ENCODE measurements around the gene PPIP5K1.

PPIP5K1 gene

GRCh38 chr15:43510200-43511011, 79.6 kb downstream of the PPIP5K1 start:
- peak; percentile 76; the same call in 1 of the 2 replicates for TF ChIP-seq PATZ1 (CRISPR knock-in tag; IDR thresholded peaks at IDR 0.05; ENCODE audit: borderline replicate concordance)
- no peak for TF ChIP-seq ZFP3 (CRISPR knock-in tag; IDR thresholded peaks at IDR 0.05)
- TF ChIP-seq OSR1 (CRISPR knock-in tag; IDR thresholded peaks at IDR 0.05): no peak

DNA sequence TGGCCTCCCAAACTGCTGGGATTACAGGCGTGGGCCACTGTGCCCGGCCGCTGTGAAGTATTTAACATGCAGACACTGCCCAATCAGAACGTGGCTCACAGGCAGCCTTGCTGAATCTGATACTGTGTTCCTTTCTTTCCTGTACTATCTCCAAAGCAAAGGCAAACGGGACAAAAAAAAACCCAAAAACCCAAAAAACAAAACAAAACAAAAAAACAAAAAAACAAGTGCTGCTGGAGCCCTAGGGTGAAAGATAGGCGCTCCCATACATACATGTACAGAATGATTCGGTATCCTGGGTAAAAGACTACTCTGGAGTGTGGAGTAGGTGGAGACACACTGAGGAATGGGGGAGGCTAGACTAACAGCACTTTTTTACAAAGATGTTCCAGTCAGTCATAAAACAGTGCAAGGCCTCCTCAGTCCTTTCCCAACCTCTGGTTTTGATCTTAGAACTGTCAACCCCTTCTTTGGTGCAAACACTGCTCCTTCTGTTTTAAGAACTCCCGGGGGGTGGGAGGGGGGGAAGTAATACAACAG, 80.3 kb downstream of the PPIP5K1 start:
- TF ChIP-seq ZNF8 (CRISPR knock-in tag; IDR thresholded peaks at IDR 0.05) (no peak), PATZ1 (CRISPR knock-in tag; IDR thresholded peaks at IDR 0.05; ENCODE audit: borderline replicate concordance) (no peak), ESRRG (CRISPR knock-in tag; IDR thresholded peaks at IDR 0.05) (no peak), ZFP3 (CRISPR knock-in tag; IDR thresholded peaks at IDR 0.05) (no peak), CSRNP3 (CRISPR knock-in tag; IDR thresholded peaks at IDR 0.05) (no peak), TOX (CRISPR knock-in tag; IDR thresholded peaks at IDR 0.05; ENCODE audit: borderline replicate concordance) (no peak), ISL1 (CRISPR knock-in tag; IDR thresholded peaks at IDR 0.05) (no peak), GLIS3 (CRISPR knock-in tag; IDR thresholded peaks at IDR 0.05) (no peak), PPARA (CRISPR knock-in tag; IDR thresholded peaks at IDR 0.05; ENCODE audit: borderline replicate concordance) (no peak)
- TF ChIP-seq, protein P1, sequence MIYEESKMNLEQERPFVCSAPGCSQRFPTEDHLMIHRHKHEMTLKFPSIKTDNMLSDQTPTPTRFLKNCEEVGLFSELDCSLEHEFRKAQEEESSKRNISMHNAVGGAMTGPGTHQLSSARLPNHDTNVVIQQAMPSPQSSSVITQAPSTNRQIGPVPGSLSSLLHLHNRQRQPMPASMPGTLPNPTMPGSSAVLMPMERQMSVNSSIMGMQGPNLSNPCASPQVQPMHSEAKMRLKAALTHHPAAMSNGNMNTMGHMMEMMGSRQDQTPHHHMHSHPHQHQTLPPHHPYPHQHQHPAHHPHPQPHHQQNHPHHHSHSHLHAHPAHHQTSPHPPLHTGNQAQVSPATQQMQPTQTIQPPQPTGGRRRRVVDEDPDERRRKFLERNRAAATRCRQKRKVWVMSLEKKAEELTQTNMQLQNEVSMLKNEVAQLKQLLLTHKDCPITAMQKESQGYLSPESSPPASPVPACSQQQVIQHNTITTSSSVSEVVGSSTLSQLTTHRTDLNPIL (CRISPR knock-in tag; IDR thresholded peaks at IDR 0.05; ENCODE audit: low read depth): no peak
- peak; percentile 21 for ATAC-seq

More at GRCh38 chr15:43510200-43511011, 79.6 kb downstream of the PPIP5K1 start:
- ATAC-seq: peak; percentile 93

- ATAC-seq: no peak
- TF ChIP-seq SNAI2 (CRISPR knock-in tag; IDR thresholded peaks at IDR 0.05): no peak
- TF ChIP-seq TCF4 (CRISPR knock-in tag; IDR thresholded peaks at IDR 0.05; ENCODE audit: borderline replicate concordance): no peak
- TF ChIP-seq ZFP3 (CRISPR knock-in tag; IDR thresholded peaks at IDR 0.05): no peak
- TF ChIP-seq ZC3H10 (CRISPR knock-in tag; IDR thresholded peaks at IDR 0.05): no peak
- TF ChIP-seq PPARA (CRISPR knock-in tag; IDR thresholded peaks at IDR 0.05; ENCODE audit: borderline replicate concordance): no peak
- TF ChIP-seq RARB (CRISPR knock-in tag; IDR thresholded peaks at IDR 0.05): no peak
- no peak for TF ChIP-seq PATZ1 (CRISPR knock-in tag; IDR thresholded peaks at IDR 0.05; ENCODE audit: borderline replicate concordance)
- no peak for TF ChIP-seq TSHZ2 (CRISPR knock-in tag; IDR thresholded peaks at IDR 0.05)
- no peak for TF ChIP-seq ISL1 (CRISPR knock-in tag; IDR thresholded peaks at IDR 0.05)
- no peak for TF ChIP-seq GLIS3 (CRISPR knock-in tag; IDR thresholded peaks at IDR 0.05)
- no peak for TF ChIP-seq CSRNP3 (CRISPR knock-in tag; IDR thresholded peaks at IDR 0.05)
- no peak for TF ChIP-seq ZNF70 (CRISPR knock-in tag; IDR thresholded peaks at IDR 0.05)
- TF ChIP-seq OSR1 (CRISPR knock-in tag; IDR thresholded peaks at IDR 0.05): no peak
- TF ChIP-seq BACH2 (CRISPR knock-in tag; IDR thresholded peaks at IDR 0.05; ENCODE audit: borderline replicate concordance): no peak
- no peak for TF ChIP-seq ZNF8 (CRISPR knock-in tag; IDR thresholded peaks at IDR 0.05)
- no peak for TF ChIP-seq TOX (CRISPR knock-in tag; IDR thresholded peaks at IDR 0.05; ENCODE audit: borderline replicate concordance)
- TF ChIP-seq, protein P1 (CRISPR knock-in tag; IDR thresholded peaks at IDR 0.05; ENCODE audit: low read depth): no peak
Measured at GRCh38 chr15:43508991-43509659, 80.9 kb downstream of the PPIP5K1 start.
